Measurements from ENCODE around the gene UQCR10. TPM values are rescaled to one million over a fixed set of nuclear protein-coding genes. Genes with fewer than 3 reads are reported as not detected.

The UQCR10 gene
- total RNA-seq, 4 donors from 2014 or later = 22.4 to 139 (median 47.3) TPM

DNA sequence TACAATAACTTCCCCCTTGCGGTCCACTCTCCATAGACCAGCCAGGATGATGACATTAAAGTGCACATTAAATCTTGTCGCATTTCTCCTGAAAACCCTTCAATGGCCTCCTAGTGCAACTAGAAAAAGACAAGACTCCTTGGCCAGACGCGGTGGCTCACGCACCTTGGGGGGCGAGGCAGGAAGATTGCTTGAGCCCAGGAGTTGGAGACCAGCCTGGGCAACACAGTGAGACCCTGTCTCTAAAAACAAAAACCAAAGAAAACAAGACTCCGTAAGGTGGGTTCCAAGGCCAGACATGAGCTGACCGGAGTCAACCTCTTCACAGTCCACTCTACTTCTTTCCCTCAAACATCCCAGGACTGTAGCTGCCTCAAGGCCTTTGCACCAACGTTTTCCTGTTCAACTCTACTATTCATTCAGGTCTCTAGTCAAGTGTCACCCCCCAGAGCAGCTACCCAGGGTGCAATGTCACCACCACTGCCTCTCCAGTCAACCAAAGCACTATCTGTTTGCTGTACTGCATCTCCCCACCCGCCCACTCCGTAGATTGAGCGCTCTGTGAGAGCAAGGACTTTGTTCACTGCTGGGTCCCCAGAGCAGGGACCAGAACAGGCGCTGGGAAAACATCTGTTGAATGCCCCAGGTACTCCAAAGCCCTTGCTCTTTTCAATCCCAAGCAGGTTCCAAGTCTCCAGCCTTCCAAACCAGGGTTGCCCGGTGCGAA lies 1.1 kb upstream of the UQCR10 start:
- WGBS, 2 donors (ENCODE audit: low coverage in 1 of 2) = 48 to 54% methylated on average over 2 to 15 of the region's 15 CpGs
- peak; percentile 44 for DNase-seq
- H3K36me3 ChIP-seq = peaks cover 0 to 11% (median 6%) of the 10 kb centered on the region in 4 donors
- H3K9me3 ChIP-seq = no peaks in the 10 kb centered on the region
- in situ Hi-C loops (cut with MboI; ENCODE audit: low pct_ligation_motif_present in 1 of 4, low pct_unique_long_range_greater_than_20kb in 1 of 4, low sequenced_read_pairs in 3 of 4) = no loop called here
- no peaks in the 10 kb centered on the region for H3K27me3 ChIP-seq
- H3K27ac ChIP-seq = peak overlapping the region; percentile 86 to 90 (median 88)
- intact Hi-C loops (cut with DNase I; ENCODE audit: low total_unique reads) = no loop called here
- peaks cover 16 to 25% (median 20%) of the 10 kb centered on the region in 4 donors for H3K4me1 ChIP-seq
- TF ChIP-seq, protein P1, sequence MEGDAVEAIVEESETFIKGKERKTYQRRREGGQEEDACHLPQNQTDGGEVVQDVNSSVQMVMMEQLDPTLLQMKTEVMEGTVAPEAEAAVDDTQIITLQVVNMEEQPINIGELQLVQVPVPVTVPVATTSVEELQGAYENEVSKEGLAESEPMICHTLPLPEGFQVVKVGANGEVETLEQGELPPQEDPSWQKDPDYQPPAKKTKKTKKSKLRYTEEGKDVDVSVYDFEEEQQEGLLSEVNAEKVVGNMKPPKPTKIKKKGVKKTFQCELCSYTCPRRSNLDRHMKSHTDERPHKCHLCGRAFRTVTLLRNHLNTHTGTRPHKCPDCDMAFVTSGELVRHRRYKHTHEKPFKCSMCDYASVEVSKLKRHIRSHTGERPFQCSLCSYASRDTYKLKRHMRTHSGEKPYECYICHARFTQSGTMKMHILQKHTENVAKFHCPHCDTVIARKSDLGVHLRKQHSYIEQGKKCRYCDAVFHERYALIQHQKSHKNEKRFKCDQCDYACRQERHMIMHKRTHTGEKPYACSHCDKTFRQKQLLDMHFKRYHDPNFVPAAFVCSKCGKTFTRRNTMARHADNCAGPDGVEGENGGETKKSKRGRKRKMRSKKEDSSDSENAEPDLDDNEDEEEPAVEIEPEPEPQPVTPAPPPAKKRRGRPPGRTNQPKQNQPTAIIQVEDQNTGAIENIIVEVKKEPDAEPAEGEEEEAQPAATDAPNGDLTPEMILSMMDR (IDR thresholded peaks at IDR 0.05) = peak in 1 of 5 experiments; percentile 22
- no peak for TF ChIP-seq POLR2A (IDR thresholded peaks at IDR 0.05)
- H3K4me3 ChIP-seq = peak overlapping the region; percentile 69 to 78 (median 76)

DNA sequence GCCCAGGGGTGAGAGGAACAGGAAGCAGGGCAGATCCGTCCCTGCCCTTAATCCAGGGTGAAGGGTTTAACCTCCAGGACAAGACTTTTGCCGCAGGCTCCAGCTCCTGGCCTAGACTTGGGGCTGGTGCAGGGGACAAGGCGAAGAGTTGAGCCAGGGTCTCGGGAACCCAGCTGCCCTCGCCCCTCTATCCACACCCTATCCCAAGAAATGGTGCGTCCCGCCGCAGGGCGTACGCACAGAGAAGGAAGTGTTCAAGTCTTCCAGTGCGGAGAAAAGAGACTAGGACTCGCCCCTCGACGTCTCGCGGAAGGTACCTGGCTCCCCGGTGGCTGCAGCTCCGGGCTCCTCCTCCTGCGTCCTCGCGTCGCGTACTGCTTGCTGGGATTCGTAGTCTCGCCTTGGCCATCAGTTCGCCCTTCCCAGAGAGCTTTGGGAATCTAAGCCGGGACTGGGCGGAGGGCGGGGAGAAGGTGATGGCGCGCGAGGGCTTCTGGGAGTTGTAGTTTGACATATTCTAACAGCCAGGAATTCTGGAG lies 468 bp upstream of the UQCR10 start, which contains the start of gene ZMAT5:
ZMAT5 (minus strand) TSS at position 376 of the 539 bp plus-strand sequence. CDS start 18,463 bp downstream, outside the sequence.
- Histone ChIP-seq H3K27ac (peak within 1 kb of the TSS; percentile 86 to 90 (median 88)), H3K4me3 (peak within 1 kb of the TSS; percentile 69 to 78 (median 76)), H3K36me3 (peaks cover 0 to 11% (median 6%) of the 10 kb centered on the region in 4 donors), H3K9me3 (no peaks in the 10 kb centered on the region), H3K27me3 (no peaks in the 10 kb centered on the region), H3K4me1 (peaks cover 16 to 25% (median 20%) of the 10 kb centered on the region in 4 donors)
- DNase-seq = peak; percentile 96
- in situ Hi-C loops (cut with MboI; ENCODE audit: low pct_ligation_motif_present in 1 of 4, low pct_unique_long_range_greater_than_20kb in 1 of 4, low sequenced_read_pairs in 3 of 4) = no loop called here
- TF ChIP-seq EP300 (IDR thresholded peaks at IDR 0.05; ENCODE audit: low read depth) (no peak), POLR2AphosphoS5 (IDR thresholded peaks at IDR 0.05) (peak; percentile 81 to 94 (median 93)), POLR2A (IDR thresholded peaks at IDR 0.05) (peak; percentile 94)
- TF ChIP-seq, protein P1 (IDR thresholded peaks at IDR 0.05) = no peak
- 0 to 1% methylated on average over 5 to 31 of the region's 32 CpGs for WGBS, 2 donors (ENCODE audit: low coverage in 1 of 2)
- intact Hi-C loops (cut with DNase I; ENCODE audit: low total_unique reads) = no loop called here

DNA sequence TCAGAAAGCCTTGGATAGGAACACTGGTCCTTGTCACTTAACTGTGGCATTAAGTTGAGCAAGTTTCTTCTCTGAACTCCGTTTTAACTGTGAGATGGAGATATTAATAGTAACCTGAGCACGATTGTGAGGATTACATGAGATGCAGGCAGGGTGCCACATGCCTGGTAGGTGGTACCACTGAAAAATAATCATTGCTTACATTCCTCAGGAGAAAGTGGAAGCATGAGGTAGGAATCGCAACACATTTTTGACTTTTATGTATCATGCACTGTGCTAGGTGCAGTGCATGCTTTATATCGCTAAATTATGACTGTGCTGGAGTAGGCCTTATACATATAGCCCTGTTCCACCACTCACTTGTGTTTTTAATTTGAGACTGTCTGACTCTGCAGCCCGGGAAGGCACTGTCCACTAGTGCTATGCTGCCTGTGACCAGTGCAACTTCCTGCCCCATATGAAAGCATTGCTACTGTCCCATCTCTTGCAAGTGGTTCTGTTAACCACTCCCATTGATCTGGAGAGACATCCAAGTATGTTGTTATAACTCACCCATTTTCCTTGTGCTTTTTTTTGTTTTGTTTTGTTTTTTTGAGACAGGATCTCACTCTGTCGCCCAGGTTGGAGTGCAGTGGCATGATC lies 1.0 kb downstream of the UQCR10 start:
- Histone ChIP-seq H3K27ac (peak overlapping the region; percentile 86 to 90 (median 88)), H3K36me3 (peaks cover 0 to 11% (median 6%) of the 10 kb centered on the region in 4 donors), H3K27me3 (no peaks in the 10 kb centered on the region), H3K9me3 (no peaks in the 10 kb centered on the region), H3K4me1 (peaks cover 16 to 25% (median 20%) of the 10 kb centered on the region in 4 donors), H3K4me3 (peak overlapping the region; percentile 47 to 78 (median 73))
- intact Hi-C loops (cut with DNase I; ENCODE audit: low total_unique reads) = no loop called here
- in situ Hi-C loops (cut with MboI; ENCODE audit: low pct_ligation_motif_present in 1 of 4, low pct_unique_long_range_greater_than_20kb in 1 of 4, low sequenced_read_pairs in 3 of 4) = no loop called here
- TF ChIP-seq, protein P1 (IDR thresholded peaks at IDR 0.05) = no peak
- TF ChIP-seq EP300 (IDR thresholded peaks at IDR 0.05; ENCODE audit: low read depth) (no peak), POLR2AphosphoS5 (IDR thresholded peaks at IDR 0.05) (no peak), POLR2A (IDR thresholded peaks at IDR 0.05) (no peak)
- DNase-seq = no peak
- WGBS, 2 donors (ENCODE audit: low coverage in 1 of 2) = 35 to 80% methylated on average over 1 to 6 of the region's 6 CpGs

DNA sequence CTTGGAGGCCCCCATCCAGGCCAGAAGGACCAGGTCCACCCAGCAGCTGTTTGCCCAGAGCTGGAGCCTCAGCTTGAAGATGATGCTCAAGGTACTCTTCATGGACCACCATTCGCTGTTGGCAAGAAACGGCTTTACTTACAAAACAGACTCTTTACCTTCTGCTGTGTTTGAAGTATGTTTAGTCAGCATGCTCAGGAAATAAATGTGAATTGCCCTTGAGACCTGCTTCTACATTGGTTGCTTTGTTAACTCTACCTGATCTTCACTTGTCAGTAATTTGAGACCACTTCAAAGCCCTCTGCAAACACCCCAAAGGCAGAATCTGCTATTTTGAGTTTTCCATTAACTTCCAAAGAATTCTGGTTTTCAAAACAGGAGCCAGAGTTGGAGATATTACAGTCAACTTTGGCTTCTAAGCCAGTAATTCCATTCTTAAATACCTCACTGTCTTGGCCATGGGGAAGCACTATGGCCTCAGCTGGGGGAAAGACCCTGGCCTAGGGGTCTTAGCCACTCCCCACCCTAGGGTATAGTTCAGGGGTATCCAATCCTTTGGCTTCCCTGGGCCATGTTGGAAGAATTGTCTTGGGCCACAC lies 2.7 kb downstream of the UQCR10 start:
- H3K4me1 ChIP-seq = peaks cover 16 to 25% (median 20%) of the 10 kb centered on the region in 4 donors
- TF ChIP-seq, protein P1 (IDR thresholded peaks at IDR 0.05) = no peak
- TF ChIP-seq POLR2AphosphoS5 (IDR thresholded peaks at IDR 0.05) (no peak), POLR2A (IDR thresholded peaks at IDR 0.05) (no peak), EP300 (IDR thresholded peaks at IDR 0.05; ENCODE audit: low read depth) (no peak)
- H3K27ac ChIP-seq = no peak overlapping the region
- in situ Hi-C loops (cut with MboI; ENCODE audit: low pct_ligation_motif_present in 1 of 4, low pct_unique_long_range_greater_than_20kb in 1 of 4, low sequenced_read_pairs in 3 of 4) (no loop called here), intact Hi-C loops (cut with DNase I; ENCODE audit: low total_unique reads) (no loop called here)
- peaks cover 0 to 11% (median 6%) of the 10 kb centered on the region in 4 donors for H3K36me3 ChIP-seq
- no peak for DNase-seq
- no peak overlapping the region for H3K4me3 ChIP-seq
- H3K9me3 ChIP-seq = no peaks in the 10 kb centered on the region
- WGBS, 2 donors (ENCODE audit: low coverage in 1 of 2) = 87% methylated on average over 2 of the region's 2 CpGs; no CpG with 5 or more reads in 1 of the 2 donors
- H3K27me3 ChIP-seq = no peaks in the 10 kb centered on the region

Measured in transverse colon (tissue), 4 donors.